SIG-M5 treated with dmso at 0.1 percent for 504 hours (cell line): ENCODE data around the gene ANKRD12.

ENCODE experiments used
- DNase-seq: peaks from one replicate; lab custom pipeline; 2025; ENCODE audit not compliant: unreplicated experiment; lab: John Stamatoyannopoulos, UW

The ANKRD12 gene

GRCh38 chr18:9106094-9106493, 30.5 kb upstream of the ANKRD12 start:
- DNase-seq = no peak

DNA sequence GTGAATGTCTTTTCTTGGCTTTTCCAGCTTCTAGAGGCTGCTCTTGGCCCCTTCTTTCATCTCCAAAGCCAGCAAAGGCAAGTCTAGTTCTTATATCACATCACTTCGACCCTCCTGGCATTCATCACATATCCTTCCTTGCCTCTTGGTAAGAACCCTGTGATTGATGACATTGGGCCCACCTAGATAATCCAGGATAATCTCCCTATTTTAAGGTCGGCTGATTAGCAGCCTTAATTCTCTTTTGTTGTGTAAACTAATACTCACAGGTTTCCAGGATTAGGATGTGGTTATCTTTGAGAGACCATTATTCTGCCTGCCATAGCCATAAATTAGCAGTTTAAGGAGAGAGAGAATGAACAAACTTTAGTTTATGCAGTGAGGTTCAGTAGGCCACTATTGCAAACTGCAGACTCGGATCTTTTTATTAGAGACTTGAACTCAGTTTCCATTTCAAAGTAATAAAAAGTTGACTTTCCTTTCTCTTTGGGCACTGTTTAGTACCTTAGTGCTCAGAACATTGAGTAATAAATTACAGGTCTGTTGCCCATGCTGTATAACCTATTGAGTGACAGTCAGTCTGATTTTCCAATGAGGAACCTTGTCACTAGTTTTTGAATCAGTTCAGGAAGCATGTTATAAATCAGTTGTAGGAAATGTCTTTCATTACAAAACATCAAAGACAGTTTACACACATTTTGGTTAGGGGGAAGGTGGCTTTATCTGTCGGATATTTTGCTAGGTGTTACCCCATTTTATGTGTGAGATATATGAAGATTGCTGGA, 29.6 kb upstream of the ANKRD12 start:
- DNase-seq = no peak

GRCh38 chr18:9108911-9109310, 27.7 kb upstream of the ANKRD12 start:
- no peak for DNase-seq

GRCh38 chr18:9109523-9109922, 27.1 kb upstream of the ANKRD12 start:
- no peak for DNase-seq

GRCh38 chr18:9113468-9114149, 23.0 kb upstream of the ANKRD12 start:
- DNase-seq = no peak

DNA sequence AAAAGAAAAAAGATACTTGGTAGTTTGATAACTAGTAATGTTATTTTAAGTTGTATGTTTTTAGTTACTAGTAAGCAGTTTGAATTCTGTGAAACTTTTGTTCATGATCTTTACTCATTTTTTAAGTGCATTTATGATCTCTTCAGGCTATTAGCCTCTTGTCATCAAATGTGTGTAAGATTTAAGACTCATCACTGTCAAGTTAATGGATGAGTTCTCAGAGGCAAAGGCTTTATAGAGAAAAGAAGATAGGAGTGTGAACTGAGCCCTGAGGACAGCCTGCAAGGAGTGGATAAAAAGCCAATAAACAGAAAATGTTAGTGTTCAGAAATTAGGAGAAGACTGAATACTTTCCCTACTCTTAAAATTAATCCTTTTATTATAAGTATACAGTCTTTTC, 20.6 kb upstream of the ANKRD12 start:
- DNase-seq = no peak

DNA sequence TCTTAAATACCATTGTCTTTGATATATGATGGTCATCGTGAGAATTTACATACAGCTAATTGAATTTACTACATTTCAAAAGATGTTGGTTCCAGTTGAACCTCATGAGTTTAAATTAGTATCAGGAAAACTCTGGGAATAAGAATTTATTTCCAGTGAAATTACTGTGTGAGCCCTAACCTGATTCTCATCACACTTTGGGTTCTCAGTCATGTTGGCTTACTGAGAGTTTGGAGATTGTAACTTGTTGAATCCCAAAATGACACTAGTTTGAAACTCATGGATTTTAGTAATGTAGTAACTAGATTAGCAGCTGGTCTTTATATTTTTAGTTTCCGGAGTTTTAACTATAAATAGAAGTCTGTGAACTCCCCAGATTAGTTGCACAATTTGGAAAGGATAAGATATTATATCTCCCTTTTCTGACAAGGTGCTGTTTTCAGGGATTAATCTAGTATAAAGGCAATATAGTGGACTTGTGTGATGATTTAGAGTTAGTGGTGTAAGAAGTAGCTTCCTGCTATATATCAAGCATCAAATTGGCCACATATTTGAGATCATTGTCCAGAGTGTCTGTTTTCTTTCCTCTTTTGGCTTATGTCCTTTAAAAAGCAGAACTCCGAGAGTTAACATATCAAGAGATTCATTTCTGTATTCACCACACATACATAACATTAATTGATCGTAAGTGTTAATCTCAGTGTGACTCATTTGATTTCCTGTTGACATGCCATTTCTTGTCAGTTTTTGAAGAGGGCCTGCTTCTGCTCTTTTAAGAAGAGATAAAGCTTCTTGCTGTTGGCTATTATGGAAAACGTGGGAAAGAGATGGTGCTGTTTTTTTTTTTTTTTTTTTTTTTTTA, 18.4 kb upstream of the ANKRD12 start:
- no peak for DNase-seq

DNA sequence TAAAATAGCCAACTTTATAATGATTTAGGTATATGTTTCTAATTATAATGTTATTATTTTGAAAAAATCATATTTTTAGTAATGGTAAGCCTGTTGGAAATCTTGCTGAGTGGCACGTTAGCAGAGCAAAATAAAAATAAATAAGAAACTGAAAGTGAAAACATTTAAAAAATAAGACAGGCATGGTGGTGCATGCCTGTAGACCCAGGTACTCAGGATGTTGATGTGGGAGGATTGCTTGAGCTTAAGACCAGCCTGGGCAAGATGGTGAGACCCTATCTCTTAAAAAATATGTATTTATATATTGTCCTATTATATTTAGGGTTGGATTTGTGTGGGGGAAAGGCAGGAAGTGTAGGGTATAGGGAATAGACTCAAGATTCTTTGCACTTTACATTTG, 15.8 kb upstream of the ANKRD12 start:
- no peak for DNase-seq

DNA sequence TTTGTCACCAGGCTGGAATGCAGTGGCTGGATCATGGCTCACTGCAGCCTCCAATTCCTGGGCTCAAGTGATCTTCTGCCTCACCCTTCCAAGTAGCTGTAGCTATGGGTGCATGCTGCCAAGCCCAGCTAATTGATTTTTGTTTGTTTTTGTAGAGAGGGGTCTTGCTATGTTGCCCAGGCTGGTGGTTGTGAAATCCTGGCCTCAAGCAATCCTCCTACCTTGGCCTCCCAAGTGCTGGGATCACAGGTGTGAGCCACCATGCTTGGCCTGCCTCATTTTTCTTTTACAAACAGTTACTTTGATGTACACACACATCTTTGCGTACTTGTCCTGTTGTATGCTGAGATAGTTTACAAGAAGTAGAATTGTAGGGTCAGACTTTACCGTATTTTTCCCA, 13.1 kb upstream of the ANKRD12 start:
- no peak for DNase-seq

- DNase-seq = no peak
Observed at GRCh38 chr18:9124824-9125223, 11.8 kb upstream of the ANKRD12 start.

DNA sequence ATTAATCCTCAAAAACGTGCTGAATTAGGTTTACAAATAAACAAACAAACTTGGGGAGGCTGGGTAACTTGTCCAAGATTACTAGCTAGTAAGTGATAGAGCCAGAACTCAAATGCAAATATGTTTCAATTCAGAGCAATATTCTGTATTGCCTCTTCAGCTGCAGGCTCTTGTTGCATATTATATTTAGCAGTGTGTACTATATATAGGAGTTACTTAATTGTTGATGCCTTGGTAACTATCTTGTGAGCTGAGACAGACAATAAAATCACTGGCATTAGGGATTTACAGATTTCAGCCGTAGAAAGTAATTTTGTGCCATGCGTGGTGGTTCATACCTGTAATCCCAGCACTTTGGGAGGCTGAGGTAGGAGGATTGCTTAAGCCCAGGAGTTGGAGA, 10.2 kb upstream of the ANKRD12 start:
- DNase-seq = no peak

- no peak for DNase-seq
Observed at GRCh38 chr18:9130195-9130594, 6.4 kb upstream of the ANKRD12 start.

GRCh38 chr18:9130806-9131205, 5.8 kb upstream of the ANKRD12 start:
- no peak for DNase-seq

- no peak for DNase-seq
Observed at GRCh38 chr18:9132628-9133027, 4.0 kb upstream of the ANKRD12 start.

- DNase-seq = no peak
Observed at GRCh38 chr18:9133225-9133624, 3.4 kb upstream of the ANKRD12 start.

GRCh38 chr18:9135081-9135911, 1.3 kb upstream of the ANKRD12 start:
- no peak for DNase-seq

DNA sequence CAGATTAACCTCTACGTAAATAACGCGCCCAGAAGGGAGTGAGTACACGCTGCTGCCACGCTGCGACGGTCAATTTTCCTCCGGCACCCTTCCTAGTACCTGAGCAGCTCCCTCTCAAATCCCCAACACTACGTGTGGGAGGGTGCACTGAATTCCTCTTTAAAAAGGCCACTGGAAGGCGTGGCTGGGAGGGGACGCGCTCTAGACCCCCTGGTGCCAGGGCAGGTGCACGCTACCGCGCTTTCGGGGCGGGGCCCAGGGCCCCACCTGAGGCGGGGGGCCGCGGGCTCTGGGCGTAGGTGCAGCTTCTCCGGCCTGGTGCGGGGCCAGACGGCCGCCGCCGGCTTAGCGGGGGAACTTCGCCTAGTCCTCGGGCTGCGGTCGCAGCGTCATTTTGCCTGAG, 668 bp upstream of the ANKRD12 start:
- DNase-seq = peak; percentile 39

- DNase-seq = peak; percentile 73
Observed at GRCh38 chr18:9137168-9138066, 836 bp downstream of the ANKRD12 start.

DNA sequence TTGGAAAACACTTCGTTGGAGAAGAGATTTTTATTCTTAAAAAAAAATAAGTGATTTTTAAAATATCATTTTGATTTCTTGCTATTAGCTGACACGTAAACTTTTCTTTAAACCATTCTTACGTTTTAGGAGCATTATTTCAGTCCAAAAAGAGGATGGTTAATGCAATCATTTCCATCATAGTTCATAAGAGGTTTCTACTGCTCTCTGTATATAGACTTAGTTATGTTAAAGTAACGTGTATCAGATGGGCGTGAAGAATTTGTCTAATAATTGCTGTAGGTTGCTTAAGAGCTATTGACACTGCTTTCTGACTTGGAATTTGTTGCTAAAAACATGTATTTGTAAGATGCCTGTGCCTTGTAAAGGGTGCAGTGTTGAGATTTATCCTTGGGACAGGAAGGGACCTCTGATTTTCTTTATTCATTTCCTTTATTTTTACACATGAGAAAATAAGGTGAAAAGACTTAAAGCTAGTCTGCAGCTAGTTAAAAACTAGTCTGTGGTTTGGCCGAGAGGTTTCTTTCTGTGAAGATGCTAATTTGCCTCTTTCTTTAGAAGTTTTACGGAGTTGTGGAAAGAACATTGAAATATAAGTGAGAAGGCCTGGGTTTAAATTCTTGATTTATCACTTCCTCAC, 2.9 kb downstream of the ANKRD12 start:
- DNase-seq = no peak
